C1 segment of cervical spinal cord (tissue), 14 donors: ENCODE results near the gene ST6GALNAC2.
"Not testable (repeated sequence)": the region's sequence is repeated elsewhere in the genome, so short reads cannot be mapped to it uniquely, and the experiment has no call there.

Source experiments
- DNase-seq, 14 donors: peaks; one replicate each; lab custom pipeline; 2025; lab: John Stamatoyannopoulos, UW

ST6GALNAC2 gene

DNA sequence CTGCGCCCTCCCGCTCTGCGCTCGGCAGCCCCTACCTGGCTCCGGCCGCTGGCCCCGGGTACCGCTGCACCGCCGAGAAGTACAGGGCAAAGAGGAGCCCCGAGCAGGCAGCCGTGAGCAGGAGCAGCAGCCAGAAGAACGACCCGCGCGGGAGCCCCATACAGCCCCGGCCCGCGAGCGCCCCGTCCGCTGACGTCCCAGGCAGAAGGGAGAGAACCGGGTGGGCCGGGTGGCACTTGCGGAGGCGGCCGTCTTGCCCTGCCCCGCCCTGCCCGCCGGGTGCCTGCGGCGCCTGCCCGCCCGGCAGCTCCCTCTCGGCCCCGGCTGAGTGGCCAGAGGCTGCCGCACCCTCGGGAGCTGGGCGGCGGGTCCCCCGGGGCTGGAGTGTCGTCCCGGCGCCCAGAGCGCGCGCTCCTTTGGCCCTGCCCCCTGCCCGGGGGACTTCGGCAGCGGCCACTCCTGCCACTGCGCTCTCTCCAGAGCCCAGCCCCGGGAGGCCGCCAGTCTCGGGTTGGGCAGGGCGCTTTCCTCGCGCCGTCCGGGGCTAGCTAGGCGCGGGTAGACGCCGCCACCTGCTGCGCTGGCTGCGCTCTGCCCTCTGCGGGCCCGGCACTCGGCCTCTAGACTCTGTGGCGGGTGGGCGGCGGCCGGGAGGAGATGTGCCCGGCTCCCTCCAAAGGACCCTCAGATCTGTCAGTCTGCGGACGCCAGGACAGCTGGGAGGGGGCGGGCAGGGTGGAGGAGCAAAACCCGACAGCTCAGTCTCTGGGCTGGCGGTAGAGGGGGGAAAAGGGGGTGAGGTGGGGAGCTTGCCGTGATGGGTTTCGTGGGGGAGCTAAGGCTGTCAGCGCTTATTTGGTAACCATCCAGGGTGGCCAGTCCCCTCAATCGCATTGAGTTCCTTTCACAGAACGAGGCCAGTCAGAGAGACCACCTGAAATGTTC, at the start of gene ST6GALNAC2:
ST6GALNAC2 (minus strand) TSS at position 212 of the 945 bp plus-strand sequence; CDS start at position 160, 52 bp downstream.
- peak in 4 of 14 donors; percentile 9 to 49 (median 38) for DNase-seq

DNA sequence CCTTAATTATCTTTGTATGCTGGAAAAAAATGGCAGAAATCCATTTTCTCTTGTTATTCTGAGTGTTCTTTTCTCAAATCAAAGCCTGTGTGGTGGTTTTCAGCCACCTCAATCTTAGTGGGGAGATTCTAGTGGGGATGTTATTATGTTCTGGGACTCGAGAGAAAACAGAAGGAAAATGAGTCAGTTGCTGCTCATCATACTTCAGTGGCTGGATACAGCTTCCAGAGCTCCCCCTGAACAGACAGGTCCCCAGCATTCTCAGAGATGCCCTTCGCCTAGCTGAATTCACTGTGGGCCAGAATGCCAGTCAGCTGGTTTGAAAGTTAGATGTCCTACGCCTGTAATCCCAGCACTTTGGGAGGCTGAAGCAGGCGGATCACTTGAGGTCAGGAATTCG, 49.4 kb upstream of the ST6GALNAC2 start:
- no peak for DNase-seq

DNA sequence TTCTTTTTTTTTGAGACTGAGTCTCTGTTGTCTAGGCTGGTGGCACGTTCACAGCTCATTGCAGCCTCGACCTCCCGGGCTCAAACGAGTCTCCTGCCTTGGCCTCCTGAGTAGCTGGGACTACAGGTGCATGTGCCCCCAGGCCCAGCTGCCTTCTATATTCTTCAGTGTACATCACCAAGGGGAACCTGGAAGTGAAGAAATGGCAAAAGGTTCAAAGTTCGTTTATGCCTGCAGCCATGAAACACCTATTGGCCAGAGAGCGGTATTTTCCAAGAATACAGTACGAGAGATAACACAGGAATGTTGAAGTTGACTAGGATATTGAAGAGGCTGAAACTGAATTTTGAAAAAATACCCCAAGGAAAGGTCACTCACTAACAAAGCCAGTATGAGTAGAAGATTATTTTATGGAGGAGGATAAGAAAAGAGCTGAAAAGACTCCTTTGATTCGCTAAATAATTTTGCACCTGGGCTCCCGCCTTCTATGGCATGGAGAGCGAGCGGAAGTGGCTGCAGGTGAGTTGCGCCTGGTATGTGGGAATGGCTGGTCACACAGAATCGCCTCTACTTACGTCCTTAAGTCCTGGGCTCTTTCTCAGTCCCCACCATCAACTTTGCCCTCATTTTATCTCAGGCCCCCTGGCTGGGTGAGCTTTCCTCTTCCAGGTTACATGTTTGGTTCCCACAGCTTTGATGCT, 48.1 kb upstream of the ST6GALNAC2 start:
- DNase-seq, result no peak

DNA sequence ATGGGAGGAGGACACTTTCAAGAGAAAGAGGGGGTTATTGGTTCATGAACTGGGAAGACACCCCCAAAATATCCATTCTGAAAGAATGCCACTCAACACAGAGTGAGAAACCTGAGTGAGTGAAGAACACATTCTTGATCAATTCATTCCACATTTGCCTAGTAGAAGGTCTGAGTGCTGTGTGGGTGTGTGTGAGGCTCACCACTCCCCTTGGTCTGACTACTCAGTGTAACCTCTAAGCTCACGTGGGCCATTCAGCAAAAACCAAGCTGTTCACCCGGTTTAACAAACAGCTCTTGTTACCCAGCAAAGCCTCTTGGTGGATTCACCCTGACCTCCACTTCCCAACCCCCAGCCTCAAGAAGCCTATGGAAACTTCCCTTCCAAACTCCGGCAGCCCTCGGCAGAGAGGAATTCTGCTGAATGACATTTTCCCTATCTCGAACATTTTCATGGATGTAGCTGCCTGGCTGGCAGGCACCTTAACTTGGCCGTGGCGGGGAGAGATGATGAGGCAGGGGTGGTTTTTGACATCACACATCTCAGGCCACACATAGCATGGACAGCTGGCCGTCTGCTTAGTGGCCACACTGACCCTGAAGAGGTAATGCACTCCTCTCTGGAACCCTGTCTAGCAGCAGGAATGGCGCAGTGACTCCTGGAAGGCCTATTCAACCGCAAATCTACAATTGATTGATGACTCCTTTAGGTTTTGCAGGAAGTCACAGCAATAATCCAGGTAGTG, 46.3 kb upstream of the ST6GALNAC2 start:
- DNase-seq, result no peak

DNA sequence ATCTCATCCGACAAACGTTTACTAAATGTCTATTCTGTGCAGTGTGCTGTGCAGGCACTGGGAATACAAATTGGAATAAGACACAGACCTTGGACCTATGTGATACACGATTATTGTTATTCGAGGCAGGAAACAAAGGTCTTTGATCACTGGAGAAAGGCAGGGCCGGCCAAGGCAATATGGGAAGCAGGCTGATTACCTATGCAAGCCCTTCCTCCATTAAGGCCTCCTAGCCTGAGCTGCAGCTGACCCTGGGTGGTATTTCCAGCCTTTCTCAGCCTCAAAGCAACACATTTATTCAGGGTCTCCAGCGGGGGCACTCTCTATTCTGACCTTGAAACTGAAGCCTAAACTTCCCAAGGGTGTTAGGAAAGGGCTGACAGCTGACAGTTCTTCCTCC, 44.5 kb upstream of the ST6GALNAC2 start:
- no peak for DNase-seq

DNA sequence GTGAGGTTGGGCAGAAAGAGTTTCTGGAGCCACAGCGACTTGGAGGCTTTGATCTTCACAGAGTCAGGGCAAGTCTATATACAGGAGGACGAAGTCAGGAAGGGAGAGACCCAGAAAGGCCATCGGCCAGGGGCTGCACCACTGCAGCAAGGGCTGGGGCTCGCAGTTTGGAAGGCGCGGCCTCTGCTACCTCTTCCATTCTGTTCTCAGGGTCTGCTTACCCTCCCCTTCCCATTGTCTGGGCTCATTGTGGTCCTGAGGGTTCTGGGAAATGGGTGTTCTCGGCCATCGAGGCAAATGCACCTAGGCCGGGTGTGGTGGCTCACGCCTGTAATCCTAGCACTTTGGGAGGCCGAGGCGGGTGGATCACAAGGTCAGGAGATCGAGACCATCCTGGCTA, 41.9 kb upstream of the ST6GALNAC2 start:
- DNase-seq, result no peak

DNA sequence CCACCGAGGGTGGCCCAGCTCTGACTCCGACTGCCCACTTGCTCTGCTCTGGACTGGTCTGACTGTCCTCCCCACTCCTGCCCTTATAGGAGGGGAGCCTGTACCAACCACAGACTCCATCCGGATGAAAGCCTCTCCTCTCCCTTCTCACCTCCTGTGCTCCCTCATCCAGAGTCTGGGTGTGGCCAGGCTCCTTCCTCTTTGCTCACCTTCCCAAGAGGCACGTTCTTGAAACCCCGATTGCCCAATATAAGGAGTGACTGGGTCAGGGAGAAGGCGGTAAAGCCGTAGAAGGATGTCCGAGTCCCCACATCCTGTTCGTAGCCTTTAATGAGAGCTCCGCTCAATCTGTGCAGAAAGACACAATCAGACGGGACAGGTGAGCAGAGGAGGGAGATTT, 40.8 kb upstream of the ST6GALNAC2 start:
- DNase-seq, result no peak

DNA sequence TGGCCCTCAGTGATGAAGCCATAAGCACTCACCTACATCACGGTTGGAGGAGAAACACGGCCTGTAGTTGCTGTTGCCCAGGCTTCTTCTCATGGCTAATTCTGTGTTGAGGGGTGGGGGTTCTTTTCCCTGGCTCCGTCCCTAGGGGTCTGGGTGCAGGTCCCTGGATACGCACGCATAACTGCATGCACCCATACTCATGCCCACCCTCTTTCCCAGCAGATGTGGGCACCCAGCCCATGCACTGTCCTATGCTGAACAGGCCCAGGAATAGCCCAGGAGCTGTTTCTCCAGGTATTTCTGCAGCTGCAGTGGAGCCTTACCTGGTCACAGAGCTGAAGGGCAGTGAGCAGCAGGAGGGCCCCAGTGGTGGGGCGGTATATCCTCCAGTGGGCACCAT, 39.8 kb upstream of the ST6GALNAC2 start:
- no peak for DNase-seq

DNA sequence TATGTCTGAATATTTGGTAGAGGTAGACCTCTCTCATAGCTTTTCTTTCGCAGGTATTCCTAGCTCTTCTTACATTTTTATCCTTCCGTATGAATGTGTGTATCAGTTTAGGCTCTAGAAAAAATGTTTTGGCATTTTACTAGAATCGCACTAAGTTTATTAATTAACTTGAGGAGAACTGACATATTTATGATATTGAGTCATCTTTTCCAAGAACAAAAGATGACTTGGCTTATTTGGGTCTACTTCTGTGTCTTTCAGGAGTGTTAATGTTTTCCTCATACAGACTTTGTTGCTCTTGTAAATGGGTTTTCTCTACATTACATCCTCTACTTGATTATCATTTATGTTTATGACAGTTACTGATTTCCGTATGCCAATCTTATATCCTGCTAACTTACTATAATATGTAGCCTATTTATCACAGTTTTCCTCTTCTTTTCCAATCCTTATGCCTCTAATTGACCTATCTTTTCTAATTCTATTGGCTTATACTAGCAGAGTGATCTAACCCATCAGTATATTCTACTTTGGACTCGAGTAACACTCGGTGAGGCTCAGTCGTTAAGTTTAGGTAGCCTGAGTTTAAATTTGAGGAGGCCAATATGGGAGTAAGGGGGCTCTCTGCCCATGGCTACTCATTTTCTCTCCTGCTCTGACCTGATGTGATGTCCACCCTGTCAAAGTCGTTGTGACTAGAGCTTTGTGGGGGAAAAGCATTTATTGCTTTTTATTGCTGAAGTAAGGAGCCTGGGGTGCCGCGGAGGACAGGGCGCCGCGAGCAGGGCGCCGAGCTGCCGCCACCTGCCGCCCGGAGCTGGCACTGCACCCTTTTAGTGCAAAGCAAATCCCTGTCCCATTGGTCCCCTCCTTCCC, 37.8 kb upstream of the ST6GALNAC2 start:
- peak in 12 of 14 donors; percentile 4 to 68 (median 24) for DNase-seq

DNA sequence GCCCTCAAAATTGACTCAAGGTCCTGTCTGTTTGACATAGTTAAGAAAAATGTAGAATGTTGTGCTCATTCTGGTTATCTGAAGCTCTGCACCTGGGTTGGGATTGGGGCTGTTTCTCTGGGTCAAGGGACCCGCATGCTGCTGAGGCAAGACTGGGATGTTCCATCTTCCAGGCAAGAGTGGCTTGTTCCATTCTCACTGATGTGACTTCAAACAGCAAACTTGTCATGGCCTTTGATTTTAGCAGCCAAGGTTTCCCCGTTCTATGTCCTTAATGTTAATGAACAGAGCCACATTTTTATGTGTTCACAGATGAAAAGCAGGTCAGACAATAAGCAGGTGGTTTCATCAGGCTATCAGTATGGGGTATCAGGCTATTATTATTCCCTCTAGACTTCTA, 32.2 kb upstream of the ST6GALNAC2 start:
- no peak for DNase-seq

DNA sequence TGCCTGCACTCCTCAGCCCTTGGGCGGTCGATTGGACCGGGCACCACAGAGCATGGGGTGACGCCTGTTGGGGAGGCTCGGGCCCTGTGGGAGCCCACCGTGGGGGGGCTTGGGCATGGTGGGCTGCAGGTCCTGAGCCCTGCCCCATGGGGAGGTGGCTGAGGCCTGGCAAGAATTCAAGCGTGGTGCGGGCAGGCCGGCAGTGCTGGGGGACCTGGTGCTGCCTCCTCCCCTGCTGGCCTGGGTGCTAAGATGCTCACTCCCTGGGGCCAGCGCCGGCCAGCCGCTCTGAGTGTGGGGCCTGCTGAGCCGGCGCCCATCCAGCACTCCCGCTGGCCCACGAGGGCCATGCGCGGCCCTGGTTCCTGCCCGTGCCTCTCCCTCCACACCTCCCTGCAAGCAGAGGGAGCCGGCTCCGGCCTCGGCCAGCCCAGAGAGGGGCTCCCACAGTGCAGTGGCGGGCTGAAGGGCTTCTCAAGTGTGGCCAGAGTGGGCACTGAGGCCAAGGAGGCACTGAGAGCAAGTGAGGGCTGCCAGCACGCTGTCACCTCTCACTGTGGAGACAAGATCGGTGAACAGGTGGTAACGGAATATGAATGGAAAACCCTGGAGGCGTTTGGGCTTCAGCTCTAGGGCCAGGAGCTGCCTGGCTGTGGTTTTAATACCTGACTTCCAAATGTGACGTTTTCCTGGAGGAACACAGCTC, 29.4 kb upstream of the ST6GALNAC2 start:
- DNase-seq, result no peak

DNA sequence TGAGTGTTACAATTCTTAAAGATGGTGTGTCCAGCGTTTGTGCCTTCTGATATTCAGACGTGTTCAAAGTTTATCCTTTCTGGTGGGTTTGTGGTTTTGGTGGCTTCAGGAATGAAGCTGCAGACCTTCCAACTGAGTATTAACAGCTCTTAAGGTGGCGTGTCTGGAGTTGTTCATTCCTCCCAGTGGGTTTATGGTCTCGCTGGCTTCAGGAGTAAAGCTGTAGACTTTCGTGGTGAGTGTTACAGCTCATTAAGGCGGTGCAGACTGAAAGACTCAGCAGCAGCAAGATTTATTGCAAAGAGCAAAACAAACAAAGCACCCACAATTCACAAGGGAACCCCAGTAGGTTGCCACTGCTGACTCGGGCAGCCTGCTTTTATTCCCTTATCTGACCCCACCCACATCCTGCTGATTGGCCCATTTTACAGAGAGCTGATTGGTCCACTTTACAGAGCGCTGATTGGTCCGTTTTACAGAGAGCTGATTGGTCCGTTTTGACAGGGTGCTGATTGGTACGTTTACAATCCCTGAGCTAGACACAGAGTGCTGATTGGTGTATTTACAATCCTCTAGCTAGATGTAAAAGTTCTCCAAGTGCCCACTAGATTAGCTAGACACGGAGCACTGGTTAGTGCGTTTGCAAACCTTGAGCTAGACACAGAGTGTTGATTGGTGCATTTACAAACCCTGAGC, 28.6 kb upstream of the ST6GALNAC2 start:
- DNase-seq, result not testable (repeated sequence)

DNA sequence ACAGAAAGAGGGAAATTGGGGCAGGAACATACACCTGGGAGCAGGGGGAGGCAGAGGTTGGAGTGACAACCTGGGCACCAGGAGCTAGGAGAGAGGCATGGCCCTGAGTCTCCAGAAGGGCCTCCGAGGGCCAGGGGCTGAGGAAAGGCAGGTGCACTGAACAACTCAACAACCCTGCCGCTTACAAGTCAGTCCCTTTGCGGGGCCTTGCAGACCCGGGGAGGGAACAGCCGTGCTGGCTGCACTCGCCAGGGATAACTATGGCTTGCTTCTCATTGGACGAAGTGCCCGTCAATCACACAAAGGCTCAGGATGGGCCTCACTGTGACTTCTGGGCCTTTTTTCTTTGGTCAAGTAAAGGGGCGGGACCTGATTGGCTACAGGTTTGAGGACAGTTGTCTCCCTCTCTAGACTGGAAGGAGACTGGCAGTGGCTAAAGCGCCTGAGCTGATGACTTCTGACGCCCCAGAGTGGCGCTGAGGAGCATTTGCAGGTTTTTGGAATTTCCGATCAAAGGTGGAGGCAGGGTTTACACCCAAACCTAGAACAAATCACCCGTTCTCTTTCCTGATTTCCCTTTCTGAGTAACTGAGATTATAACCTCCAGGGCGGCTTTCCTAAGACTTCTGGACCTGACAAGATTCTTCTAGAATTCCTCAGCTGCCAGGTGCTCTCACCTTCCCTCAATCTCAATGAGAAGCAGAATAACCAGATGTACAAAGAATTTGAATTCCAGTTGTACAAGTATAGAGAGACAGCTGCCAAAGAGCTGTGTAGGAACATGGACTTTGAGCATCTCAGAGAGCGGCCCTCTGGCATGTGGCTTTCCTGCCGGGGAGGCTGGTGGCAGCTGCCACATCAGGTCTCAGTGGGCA, 27.6 kb upstream of the ST6GALNAC2 start:
- DNase-seq, result no peak

DNA sequence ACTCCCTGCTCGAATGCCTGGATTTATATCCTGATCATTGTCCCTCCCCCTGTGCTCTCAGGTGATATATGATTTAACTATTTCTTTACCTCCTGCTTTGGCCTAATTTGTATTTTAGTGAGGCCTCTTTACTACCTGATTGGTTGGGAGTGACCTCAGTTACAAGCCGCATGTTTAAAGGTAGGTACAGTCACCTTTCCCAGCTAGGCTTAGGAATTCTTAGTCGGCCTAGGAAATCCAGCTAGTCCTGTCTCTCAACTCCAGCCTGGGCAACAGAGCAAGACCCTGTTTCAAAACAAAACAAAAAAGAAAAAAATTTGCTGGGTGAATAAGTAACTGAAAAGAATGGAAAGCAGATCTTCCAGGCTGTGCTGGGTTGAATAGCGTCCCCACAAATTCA, 26.8 kb upstream of the ST6GALNAC2 start:
- no peak for DNase-seq

DNA sequence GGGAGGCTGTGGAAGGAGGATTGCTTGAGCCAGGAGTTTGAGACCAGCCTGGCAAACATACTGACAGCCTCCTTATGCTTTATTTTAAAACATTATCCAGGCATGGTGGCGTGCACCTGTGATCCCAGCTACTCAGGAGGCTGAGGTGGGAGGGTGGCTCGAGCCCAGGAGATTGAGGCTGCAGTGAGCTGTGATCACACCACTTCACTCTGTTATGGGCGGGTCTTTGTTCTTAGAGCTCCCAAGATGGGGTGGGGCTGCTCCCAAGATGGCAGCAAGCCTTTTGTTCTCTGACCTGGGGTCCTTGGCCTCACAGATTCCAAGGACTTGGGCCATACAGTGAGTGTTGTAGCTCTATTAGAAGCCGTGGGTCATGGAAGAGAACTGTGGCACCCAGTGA, 26.1 kb upstream of the ST6GALNAC2 start:
- DNase-seq, result no peak

DNA sequence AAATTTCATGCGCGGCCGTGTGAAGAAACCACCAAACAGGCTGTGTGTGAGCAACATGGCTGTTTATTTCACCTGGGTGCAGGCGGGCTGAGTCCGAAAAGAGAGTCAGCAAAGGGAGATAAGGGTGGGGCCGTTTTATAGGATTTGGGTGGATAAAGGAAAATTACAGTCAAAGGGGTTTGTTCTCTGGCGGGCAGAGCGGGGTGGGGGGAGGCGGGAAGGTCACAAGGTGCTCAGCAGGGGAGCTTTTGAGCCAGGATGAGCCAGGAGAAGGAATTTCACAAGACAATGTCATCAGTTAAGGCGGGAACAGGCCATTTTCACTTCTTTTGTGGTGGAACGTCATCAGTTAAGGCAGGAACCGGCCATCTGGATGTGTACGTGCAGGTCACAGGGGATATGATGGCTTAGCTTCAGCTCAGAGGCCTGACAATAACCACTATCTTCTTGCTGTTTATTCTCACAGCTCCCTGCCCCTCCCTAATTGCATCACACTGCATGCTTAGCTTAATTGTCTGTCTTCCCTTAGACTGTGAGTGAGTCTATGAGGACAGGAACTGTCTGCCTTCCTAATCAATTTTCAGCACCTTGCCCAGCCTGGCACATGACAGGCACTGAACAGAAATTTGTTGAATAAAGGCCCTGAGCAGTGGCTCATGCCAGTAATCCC, 25.6 kb upstream of the ST6GALNAC2 start:
- DNase-seq, result not testable (repeated sequence)

DNA sequence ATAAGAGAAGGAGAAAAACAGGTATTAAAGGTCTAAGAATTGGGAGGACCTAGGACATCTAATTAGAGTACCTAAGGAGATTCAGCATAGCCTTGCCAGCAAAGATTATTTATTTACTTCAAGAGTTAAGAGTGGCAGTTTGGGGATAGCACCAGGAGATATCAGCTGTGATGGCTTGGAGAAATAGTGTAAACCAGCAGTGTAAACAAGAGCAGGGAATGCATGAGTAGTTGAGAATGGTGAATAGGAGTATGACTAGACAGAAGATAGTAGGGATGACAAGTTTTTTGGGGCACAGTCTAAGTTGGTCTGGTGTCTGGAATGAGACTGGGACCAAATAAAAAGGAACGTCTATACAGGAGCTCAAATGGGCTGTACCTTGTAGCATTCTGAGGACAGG, 21.0 kb upstream of the ST6GALNAC2 start:
- not testable (repeated sequence) for DNase-seq

DNA sequence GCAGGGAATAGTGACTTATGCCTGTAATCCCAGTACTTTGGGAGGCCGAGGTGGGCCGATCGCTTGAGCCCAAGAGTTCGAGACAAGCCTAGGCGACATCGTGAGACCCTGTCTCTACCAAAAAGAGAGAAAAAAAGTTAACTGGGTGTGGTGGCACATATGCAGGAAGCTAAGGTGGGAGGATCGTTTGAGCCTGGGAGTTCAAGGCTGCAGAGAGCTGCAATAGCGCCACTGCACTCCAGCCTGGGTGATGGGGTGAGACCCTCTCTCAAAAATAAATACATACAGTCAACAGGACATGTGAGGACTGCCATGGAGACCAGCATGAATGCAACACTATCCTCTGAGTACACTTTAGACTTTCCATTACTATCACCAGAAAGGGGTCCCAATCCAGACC, 15.4 kb upstream of the ST6GALNAC2 start:
- no peak for DNase-seq
